Retina (tissue), 1 donor: ENCODE data around the gene MLST8.
A peak's percentile ranks its signal among the peaks of the same experiment; 100 is the strongest.

ENCODE experiments used
- DNase-seq: peaks from one replicate; pipeline ENCODE4 v3.0.0-alpha.2; 2016

Gene MLST8

DNA sequence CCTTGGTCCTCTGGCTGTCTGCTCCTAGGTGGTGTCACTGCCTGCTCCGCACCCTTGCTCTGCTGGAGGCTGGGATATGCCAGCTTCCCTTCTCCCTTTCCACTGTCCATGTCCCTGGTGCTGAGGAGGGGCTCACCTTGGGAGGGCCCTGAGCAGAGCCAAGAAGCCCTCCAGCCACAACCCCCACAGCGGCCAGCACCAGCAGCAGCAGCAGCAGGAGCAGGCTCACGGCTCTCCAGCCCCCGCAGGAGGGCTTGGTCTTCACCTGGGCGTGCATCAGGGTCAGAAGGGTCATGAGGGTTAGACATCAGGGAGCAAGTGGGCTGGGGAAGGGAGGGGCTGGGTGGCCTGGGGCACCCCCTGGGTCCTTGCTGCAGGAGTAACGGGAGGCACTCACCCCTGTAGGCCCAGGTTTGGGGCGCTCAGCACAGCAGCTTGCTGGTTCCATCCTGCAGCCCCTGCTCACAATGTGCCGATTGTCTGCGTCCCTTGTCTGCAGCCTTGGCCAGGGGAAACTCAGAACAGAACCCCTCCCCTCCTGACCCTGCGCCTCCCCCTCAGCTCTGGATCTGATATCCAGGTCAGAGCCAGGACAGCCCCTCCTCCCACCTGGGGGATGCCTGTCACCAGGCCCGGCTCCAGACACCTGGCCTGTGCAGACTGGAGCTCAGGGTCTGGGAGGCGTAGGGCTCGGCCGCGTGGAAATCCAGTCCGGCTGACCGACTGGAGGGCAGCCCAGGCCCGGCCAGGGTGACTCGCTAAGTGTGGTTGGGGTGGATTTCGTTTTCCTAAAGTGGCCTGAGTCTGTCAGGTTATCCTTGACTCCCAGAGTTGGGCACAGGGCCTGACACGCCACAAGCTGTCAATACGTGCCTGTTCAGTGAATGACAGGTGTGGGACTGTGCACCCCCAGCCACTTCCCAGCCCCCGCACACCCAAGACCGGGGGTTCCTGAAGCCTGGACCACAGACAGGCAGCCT, 5.4 kb downstream of the MLST8 start, which contains the start of gene BRICD5:
Gene BRICD5 (minus strand): TSS at position 478 of the 980 bp plus-strand sequence. CDS start 30 bp downstream, at position 448.
- DNase-seq, result no peak

GRCh38 chr16:2211923-2212347, 6.7 kb downstream of the MLST8 start:
- DNase-seq, result no peak

DNA sequence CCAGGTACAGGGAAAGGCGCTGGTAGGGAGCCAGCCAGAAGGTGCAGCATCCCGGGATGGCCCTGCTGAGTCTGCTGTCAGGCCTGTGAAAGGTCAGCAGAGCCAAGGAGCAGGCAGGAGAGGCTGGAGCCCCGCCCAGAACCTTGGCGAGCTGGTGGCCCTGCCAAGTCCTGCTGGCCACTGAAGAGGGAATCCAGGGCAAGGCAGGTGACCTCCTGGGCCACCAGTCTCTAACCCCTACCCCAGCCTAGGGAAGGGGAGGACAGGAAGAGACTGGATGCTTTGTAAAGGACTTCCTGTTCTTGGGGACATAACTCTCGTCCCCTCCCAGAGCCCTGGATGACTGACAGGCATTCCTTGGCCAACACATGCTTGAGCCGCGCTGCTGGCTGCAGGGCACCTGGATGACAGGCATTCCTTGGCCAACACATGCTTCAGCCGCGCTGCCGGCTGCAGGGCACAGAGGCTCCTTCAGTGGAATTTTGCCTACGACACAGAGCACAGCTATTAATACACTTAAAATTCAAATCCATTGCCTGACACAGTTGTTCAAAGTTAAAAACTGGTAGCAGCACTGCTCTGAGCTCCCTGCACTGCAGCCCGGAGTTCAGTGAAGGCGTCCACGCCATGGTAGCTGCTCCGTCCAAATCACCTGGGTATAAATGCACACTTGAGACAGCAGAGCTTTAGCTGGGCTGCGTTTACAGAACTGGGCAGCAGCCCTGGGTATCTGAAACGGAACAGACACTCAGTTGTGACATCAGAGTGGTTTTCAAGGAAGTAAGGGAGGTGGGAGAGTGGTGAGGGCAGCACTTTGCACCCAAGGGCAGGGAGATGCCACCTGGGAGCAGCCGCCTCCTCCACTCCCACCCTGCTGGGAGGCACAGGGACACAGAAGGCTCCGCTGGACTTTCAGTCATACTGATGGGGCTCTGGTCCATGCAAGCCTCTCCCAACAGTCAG, 7.4 kb downstream of the MLST8 start:
- DNase-seq, result no peak

DNA sequence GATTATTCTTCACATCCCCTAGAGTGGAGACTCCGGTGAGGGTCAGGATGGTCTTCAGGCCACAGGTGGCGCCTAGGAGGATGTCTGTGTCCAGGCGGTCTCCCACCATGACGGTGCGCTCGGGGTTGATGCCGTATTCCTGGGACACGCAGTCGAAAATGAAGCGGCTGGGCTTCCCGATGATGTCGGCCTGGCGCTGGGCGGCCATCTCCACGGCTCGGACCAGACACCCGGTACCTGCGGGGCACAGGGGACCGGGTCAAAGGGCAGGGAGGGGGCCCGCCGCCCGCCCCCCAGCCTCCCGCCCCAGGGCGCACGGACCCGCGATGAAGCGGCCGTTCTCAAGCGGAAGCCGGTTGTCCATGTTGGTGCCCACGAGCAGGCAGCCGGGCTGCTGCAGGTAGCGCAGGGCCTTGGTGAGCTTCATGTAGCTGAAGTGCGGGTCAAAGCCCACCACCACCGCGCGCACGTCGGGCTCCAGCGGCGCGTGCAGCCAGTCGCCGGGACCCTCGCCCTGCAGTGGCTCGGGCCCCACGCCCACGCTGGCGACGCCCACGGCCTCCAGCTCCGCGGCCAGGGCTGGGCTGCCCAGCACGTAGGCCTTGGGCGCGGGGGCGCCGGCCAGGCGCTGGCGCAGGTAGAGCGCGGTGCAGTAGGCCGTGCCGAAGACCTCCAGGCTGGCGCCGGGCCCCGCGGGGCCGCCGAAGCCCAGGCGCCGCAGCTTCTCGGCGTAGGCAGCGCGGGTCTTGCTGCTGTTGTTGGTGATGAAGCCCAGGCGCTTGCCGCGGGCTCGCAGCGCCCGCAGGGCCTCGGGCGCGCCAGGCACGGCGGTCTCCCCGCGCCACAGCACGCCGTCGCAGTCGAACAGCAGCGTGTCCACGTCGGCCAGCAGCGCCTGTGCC, 8.8 kb downstream of the MLST8 start:
- DNase-seq, result peak; percentile 49

DNA sequence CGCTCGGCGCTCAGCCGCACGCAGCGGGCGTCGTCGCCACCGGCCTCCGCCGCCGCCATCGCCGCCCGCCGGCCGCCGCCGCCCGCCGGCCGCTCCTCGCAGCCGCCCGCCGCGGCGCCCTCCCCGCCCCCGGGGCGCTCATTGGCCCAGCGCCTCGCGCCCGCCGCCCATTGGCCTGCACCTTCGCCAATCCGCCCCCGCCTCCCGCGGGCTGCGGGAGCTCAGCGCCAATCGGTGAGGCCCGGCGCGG, 9.4 kb downstream of the MLST8 start, which contains the start of gene PGP:
Gene PGP (minus strand): TSS at position 122 of the 250 bp plus-strand sequence. CDS start 63 bp downstream, at position 59.
- DNase-seq, result peak; percentile 99

DNA sequence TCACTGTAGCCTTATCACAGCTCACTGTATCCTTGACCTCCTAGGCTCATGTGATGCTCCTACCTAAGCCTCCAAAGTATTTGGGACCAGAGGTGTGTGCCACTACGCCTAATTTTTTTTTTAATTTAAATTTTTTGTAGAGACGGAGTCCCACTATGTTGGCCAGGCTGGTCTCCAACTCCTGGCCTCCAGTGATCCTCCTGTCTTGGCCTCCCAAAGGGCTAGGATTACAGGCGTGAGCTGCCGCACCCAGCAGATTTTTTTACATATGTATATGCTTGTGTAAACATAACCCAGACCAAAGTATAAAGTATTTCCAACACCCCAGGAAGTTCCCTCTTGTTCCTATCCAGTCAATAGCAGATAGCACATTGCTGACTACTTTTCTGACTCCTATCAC, 11.1 kb downstream of the MLST8 start:
- DNase-seq, result no peak

DNA sequence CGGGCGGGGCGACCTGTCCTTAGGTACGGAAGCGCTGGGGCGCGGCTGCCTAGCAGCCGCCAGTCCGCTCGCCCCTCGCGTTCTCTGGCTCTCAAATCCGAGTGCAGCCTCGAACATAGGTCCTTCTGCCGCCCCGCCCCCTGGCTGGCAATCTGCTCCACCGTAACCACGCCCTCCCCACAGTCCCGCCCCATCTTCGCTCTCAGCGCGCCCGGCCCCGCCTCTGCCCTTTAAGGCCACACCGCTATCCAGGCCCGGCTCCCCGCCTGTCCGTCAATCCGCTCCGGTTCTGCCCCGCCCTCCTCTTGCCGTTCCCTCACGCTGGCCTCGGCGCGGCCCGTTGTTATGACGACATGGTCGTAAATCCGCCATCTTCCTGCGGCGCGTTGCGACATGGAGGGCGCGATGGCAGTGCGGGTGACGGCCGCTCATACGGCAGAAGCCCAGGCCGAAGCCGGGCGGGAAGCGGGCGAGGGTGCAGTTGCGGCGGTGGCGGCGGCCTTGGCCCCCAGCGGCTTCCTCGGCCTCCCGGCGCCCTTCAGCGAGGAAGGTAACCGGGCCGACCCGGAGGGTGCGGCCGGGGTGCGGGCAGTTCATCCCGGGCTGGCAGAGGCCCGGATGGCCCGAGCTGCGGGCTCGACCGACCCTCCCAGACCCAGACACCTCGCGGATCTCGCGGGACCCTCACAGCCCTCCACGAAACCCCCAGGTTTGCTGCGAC, 18.1 kb downstream of the MLST8 start, which contains the start of gene E4F1:
Gene E4F1 (plus strand): TSS at position 371 of the 721 bp plus-strand sequence. CDS start 23 bp downstream, at position 394.
- peak; percentile 96 for DNase-seq

GRCh38 chr16:2223942-2224486, 18.8 kb downstream of the MLST8 start:
- DNase-seq, result no peak

GRCh38 chr16:2226245-2226793, 21.1 kb downstream of the MLST8 start:
- no peak for DNase-seq

DNA sequence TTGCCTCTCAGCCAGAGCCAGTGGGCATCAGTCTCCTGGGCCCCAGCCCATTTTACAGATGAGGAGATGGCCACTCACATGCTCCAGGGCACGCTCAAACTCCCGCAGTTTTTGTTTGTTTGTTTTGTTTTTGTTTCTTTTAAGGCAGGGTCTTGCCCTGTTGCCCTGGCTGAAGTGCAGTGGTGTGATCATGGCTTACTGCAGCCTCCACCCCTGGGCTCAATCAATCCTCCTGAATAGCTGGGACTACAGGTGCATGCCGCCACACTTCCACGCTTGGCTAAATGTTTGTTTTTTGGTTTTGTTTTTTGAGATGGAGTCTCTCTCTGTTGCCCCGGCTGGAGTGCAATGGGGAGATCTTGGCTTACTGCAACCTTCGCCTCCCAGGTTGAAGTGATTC, 21.7 kb downstream of the MLST8 start:
- DNase-seq, result no peak

- DNase-seq, result no peak
Measured at GRCh38 chr16:2228161-2228824, 23.0 kb downstream of the MLST8 start.

- DNase-seq, result no peak
Measured at GRCh38 chr16:2229091-2229490, 23.8 kb downstream of the MLST8 start.

- no peak for DNase-seq
Measured at GRCh38 chr16:2229632-2230250, 24.5 kb downstream of the MLST8 start.

- no peak for DNase-seq
Measured at GRCh38 chr16:2230376-2230775, 25.1 kb downstream of the MLST8 start.

- no peak for DNase-seq
Measured at GRCh38 chr16:2231016-2231931, 26.0 kb downstream of the MLST8 start.

DNA sequence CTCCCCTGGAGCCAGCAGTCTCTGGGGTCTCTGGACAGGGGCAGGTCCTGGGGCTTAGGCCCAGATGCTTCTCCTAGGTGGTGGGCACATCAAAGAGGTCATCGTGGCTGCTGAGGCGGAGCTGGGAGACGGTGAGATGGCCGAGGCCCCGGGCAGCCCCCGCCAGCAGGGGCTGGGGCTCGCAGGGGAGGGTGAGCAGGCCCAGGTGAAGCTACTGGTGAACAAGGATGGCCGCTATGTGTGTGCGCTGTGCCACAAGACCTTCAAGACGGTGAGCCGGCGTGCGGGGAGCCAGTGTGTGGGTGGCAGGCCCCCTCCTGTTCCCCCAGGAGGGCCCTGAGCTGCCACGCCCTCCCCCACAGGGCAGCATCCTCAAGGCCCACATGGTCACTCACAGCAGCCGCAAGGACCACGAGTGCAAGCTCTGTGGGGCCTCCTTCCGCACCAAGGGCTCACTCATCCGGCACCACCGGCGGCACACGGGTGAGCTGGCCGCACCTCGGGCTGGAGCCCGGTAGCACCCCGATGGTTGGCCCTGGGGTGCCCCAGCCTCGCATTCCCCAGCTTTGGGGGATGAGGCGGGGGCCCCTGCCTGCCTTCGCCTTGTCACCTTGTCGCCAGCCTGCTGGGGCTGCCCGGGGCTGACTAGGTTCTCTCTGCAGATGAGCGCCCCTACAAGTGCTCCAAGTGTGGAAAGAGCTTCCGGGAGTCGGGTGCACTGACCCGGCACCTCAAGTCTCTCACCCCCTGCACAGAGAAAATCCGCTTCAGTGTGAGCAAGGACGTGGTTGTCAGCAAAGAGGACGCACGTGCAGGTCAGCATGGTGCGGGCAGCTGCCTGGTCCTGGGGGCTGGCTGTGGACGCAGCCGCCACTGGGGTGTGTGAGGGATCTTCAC, 27.1 kb downstream of the MLST8 start:
- DNase-seq, result no peak

DNA sequence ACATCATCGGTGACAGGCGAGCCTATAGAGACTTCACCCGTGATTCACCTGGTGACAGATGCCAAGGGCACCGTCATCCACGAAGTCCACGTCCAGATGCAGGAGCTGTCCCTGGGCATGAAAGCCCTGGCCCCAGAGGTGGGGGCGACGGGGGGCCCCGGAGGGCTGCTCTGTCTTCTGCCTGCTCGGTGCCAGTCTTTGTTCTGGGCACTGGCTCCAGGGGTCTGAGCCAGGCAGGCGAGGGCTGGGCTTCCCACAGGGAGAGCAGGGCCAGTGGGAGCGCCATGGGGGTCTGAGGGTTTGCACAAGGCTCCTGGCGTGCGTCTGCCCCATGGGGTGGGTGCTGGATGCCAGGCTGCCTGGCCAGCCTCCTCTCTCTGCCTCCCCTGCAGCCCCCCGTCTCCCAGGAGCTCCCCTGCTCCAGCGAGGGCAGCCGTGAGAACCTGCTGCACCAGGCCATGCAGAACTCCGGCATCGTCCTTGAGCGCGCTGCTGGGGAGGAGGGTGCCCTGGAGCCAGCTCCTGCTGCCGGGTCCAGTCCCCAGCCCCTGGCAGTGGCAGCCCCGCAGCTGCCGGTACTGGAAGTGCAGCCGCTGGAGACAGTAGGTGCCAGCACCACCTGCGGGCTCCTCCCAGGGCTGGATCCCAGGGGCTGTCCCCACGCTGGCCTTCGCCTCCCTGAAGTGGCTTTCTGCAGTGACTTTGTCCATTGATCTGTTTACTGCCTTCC, 28.0 kb downstream of the MLST8 start:
- DNase-seq, result no peak
